ENCODE measurements around the gene ARL4A. TPM values are rescaled to one million over a fixed set of nuclear protein-coding genes. Genes with fewer than 3 reads are reported as not detected.
"Not testable (repeated sequence)": the region's sequence is repeated elsewhere in the genome, so short reads cannot be mapped to it uniquely, and the experiment has no call there.

Gene ARL4A, protein sequence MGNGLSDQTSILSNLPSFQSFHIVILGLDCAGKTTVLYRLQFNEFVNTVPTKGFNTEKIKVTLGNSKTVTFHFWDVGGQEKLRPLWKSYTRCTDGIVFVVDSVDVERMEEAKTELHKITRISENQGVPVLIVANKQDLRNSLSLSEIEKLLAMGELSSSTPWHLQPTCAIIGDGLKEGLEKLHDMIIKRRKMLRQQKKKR
- total RNA-seq, result 17.7 TPM
- long read RNA-seq, transcript ARL4A-204 (2 exons, 1,144 nt), result major isoform, 10 of 23 reads
- long read RNA-seq, transcript ARL4A-201 (2 exons, 1,147 nt), result minor isoform, 8 of 23 reads
- long read RNA-seq, partial matches to known transcripts, result 0 of 23 reads
- long read RNA-seq, other reads (novel, unspliced or antisense), result 2 of 23 reads

DNA sequence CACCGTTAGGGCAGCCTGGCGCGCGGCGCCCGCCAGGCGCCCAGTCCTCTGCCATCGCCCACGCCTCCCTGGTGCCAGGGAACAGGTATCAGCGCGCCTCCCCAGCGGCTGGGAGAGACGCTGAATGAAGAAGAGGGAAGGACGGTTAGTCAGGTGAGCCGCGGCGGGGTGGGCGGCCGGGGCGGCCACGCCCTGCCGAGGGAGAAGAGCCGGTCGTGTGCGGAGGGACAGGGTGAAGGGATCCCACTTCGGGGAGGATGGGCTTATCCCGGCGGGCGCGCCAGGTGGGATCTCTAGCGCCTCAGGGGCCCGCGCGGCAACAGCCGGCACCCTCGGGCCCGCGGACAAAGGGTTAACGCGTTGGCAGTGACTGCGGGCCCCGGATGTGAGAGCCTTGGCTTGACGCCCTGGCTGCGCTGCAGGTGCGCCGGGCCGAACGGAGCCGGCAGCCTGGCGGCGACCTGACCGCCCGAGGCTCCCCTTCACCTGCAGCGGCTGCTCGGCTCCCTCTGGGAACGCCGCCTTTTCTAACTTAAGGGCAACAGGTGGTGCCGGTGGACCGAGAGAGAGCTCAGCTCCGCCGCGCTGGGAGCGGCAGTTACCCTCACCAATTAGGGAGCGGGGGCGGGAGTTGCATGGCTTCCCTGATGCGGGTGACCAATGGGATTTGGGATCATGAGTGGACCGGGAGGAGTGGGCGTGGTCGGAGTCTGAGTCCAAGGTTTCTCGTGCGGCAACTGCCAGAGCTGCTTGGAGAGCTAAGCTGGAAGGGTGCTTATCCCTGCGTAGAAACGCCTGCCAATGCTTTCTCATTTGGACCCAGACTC, at the start of gene ARL4A:
Gene ARL4A (plus strand): TSS at position 743 of the 827 bp plus-strand sequence. CDS start 622 bp downstream, outside the sequence.
- intact Hi-C loops (cut with DNase I), result loop anchor here (2.0 to 10.0 kb wide), 6 partner anchors 40 to 488 kb away; no protein-coding TSS in a partner anchor

DNA sequence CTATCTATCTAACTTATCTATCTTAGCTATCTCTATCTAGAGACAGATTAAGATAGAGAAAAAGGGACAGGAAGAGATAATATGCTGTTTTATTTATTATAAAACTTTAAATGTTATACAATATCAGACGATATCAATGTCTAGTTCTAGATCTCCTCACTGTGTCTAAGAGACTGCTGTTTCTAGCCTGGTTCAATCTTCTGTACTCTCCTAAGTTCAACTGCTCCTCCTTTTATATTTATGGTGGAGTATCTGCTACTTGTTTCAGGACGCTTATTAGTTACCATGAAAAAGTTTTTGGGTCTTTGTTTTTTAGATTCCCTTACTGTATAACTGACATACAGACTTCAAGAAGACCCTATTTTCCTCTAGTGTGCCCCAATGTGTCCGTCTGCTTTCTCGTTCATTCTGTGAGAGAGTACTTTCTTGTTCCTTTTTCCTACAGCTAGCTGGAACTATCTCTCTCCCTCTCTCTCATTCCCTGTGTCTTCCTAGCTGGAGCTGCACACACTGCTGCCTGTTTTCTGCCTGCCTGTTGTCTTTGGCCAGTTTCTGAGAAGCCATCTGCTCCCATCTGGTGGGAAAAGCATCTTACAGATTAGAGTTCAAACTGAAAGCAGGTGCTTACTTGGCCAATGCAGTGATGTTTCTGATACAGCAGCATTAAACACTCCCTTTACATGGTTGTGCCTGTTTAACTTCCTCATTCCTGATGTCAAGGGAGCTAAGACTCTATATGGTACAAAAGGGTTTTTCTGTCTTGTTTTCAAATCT, 49.4 kb upstream of the ARL4A start:
- DNase-seq (ENCODE audit: low spot score), result no peak
- intact Hi-C loops (cut with DNase I), result loop anchor here (2.0 kb wide), 1 partner anchor 625 kb away; no protein-coding TSS in a partner anchor

More for the DNA sequence above, at the start of gene ARL4A:
- peak; percentile 99 for DNase-seq (ENCODE audit: low spot score)

DNA sequence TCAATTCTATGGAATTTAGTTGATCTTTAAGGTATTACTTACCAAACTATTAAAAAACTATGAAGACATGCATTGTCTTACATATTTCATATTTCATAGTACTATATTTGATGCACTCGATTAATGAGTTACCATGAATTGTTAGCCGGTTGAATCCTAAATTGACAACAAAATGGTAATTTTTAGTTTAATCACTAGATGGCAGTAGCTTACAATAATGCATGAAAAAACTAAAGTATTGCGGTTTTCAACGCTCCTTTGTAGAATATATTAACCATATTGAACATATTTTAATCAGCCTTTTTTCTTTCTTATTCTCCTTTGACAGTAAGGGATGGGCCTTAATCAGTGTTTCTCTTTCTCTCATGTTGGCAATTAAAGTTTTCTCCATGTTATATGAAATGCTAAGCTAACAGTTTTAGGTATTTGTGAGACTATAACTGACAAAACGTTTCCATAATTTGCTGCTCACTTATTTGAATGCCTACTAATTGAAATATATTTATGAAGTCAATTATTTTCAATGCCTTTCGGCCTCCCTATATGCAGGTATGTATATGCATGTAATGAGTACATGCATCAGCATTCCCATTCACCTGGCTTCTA, 48.5 kb upstream of the ARL4A start:
- DNase-seq (ENCODE audit: low spot score), result no peak
- intact Hi-C loops (cut with DNase I), result loop anchor here (2.0 kb wide), 1 partner anchor 624 kb away; no protein-coding TSS in a partner anchor

DNA sequence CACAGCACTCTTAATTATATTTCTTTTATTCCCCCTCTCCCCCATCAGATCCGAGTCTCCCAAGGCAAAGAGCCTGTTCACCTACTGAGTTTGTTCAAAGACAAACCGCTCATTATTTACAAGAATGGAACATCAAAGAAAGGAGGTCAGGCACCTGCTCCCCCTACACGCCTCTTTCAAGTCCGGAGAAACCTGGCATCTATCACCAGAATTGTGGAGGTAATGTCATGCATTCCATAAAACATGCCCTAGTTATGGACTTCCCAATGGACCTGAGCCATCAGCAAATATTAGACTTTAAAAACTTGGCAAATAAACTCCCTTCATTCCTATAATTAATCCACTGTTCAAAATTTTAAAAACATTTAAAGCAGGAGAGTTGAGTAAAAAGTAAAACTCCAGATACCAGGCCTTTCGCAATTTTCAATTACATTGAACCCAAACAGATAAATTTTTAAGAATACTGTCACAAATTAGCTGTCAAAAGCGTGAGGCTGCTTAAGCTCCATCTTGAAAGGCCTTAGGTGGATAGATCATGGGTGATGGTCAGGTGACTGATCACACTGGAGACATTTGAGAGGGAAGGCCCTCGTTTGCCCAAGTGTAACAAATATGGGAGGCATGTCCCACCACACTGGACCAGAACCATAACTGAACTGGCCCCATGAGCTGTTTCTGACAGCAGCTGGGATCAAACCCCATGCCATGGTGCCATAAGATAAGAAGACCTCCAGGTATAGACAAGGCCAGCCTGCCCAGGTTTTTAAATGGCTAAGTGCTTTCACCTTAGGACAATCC, 46.9 kb upstream of the ARL4A start:
- no peak for DNase-seq (ENCODE audit: low spot score)
- intact Hi-C loops (cut with DNase I), result no loop called here

DNA sequence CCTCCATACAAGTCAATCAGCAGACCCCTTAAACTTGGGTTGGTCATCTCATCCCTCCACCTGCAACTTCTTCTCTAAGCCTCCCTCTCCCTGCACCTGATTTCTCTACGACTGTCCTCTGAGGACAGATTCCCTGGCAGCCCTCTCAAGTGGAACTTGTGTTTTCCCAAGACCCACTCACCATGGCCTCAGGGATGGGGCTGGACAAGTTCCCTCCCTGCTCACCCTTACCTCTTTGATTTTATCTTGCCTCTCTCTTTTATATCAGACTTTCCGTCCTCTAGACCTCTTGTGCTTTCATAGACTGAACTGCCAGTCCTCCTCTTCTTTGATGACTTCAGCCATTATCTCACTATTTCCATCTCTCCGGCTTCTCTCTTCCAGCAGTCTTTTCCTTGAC, 46.2 kb upstream of the ARL4A start:
- no peak for DNase-seq (ENCODE audit: low spot score)
- intact Hi-C loops (cut with DNase I), result no loop called here

DNA sequence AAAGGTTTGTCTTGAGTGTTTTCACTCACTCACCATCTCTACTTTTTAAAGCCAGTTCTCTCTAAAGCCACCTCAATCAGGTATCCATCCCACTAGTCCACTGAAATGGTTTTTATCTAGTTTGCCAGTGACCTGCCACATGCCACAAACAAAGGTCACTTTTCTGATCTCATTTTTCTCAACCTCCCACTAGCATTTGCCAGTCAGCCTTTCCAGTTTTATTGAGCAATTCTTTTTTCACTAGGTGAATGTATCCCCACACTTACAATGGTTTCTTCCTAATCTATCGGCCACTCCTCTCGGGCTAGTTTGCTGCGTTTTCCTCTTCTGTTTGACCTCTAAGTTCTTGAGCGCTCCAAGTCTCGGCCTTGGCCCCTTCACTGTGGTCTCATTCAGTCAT, 44.9 kb upstream of the ARL4A start:
- DNase-seq (ENCODE audit: low spot score), result no peak
- intact Hi-C loops (cut with DNase I), result no loop called here

DNA sequence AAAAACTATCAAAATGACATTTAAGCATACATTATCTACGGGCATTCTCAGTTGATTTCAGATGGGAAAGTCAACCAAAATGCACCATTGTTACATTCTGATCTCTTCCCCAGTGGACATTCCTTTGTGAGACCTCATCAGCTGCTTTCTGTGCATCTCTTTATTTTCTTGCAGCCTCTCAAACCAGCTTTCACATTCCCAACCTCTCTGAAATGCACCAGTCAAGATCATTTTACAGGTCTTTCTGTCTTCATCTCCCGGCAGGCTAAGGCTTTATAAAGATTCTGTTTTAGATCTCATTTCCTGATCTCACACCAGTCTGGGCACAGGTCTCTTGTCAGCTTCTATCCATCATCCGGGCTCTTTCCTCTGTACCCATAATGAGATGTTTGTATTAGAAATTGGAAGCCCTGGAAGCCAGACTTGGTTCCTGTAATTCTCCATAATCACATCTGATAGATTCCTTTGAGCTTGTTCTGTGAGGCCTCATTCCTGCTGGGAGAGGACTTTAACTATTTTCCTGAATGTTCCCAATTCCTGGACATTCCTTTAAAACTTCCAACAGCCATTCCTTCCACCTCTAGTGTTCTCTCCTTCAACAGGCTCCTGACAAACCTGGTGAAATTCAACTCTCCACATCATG, 44.3 kb upstream of the ARL4A start:
- no peak for DNase-seq (ENCODE audit: low spot score)
- intact Hi-C loops (cut with DNase I), result no loop called here

DNA sequence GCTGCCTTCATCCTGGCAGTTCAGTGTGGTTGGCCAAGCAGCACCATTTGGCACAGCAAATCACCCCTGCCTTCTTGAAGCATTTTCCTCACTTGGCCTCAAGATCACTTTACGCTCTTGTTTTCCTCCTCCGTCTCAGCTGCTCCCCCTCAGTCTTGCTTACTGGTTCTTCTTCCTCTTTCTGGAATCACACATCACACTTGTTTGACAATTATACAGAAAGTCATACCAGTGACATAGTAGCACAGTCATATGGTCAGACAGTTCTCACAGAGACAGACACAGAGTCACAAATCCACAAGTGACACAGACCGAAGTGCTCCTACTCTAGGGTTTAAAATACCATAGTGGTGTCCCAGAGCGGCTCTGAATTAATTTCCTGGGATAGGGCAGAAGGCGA, 43.8 kb upstream of the ARL4A start:
- no peak for DNase-seq (ENCODE audit: low spot score)
- intact Hi-C loops (cut with DNase I), result no loop called here

DNA sequence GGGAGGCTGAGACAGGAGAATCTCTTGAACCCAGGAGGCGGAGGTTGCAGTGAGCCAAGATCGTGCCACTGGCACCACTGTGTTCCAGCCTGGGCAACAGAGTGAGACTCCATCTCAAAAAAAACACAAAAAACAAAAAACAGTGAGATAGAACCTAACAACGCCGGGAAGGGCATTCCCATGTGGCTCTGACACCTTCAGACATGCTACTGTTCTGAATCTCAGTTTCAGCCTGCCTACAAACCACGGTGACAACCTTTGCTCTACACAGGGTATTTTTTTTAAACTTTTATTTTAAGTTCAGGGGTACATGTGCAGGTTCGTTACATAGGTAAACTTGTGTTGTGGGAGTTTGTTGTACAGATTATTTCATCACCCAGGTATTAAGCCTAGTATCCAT, 42.2 kb upstream of the ARL4A start:
- DNase-seq (ENCODE audit: low spot score); intact Hi-C loops (cut with DNase I): not testable (repeated sequence)

DNA sequence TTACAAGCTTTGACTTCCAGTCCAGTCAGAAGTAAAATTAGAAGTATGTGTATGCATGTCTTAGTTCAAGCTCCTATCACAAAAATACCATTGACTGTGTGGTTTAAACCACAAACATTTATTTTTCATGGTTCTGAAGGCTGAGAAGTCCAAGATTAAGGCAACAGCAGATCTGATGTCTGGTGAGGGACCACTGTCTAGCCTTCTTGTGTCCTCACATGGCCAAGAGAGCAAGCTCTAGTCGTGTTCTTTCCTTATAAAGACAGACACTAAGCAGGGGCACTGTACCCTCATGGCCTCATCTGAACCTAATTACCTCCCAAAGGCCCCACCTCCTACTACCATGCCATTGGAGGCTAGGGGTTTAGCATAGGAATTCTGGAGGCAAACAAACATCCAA, 41.3 kb upstream of the ARL4A start:
- intact Hi-C loops (cut with DNase I), result no loop called here
- DNase-seq (ENCODE audit: low spot score), result no peak

DNA sequence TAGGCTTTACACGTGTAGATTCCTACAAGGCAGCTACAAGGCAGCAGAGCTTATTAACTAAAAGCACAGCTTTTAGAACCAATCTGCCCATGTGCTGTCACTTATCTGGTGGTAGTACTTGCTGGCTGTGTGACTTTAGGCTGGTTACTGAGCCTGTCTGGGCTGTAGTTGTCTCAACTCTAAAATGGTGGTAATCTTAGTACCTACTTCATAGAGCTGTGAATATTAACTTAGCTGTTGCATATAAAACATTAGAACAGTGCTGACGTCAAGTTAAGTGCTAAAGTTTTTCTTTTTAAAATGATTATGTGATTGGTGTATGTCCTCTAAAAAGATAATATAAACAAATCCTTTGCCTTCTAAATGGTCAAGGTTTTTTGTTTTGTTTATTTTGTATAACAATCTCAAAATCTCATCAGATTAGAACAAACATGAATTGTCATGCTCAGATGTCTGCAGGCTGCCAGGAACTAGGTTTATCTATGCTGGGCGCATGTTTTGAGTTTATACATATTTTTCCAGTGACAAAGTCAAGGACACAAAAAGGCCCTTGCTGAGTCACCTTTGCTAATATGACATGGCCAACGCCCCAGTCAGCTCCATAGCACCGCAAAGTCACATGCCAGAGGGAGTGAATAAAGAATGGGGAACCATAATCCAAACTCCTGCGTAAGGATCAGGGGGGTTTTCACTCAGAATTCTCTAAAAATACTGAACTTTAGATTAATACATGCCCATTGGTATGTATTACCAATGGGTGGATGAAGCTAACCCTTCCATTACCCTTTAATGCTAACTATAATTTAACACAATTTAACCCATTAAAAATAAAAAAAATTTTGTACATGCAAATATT, 39.8 kb upstream of the ARL4A start:
- intact Hi-C loops (cut with DNase I), result no loop called here
- no peak for DNase-seq (ENCODE audit: low spot score)

DNA sequence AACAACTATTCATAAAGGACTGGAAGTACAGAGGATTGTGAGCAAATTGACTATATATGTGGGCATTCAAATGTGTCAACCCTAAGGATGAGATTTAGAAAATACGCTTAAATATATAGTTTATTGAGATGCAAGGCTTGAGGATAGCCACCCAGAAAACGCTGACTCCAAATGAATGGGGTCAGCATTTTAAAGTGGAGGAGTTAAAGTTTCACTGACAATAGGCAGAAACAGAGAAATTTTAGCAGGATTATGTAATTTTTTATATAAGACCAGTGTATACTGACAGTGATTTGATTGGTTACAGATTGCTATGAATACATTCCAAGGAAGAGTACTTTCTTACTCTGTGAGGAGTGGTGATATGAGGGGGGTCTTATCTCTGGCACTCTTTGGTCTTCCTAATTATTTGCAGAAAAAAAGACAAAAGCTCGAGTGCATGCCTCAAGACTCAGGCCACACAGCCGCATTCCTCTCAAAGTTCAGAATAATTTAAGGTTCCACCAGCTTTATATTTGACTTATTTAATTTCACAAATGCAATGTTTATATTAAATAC, 38.6 kb upstream of the ARL4A start:
- intact Hi-C loops (cut with DNase I), result no loop called here
- DNase-seq (ENCODE audit: low spot score), result no peak

DNA sequence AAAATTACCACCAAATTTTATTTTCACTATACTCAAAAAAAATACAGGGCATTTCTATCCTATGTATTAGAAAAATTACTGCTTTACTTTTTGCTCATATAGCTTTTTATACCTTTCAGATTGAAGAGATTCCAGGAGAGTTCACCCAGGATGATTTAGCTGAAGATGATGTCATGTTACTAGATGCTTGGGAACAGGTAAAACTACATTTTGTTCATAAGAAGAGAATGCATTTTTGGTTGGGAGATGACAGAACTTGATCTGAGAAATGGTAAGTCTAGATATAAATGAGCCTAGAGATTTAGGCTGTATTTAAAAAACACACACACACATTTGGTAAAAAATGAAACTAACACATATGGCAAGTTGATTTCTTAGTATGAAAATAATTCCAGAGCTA, 38.1 kb upstream of the ARL4A start:
- intact Hi-C loops (cut with DNase I), result no loop called here
- DNase-seq (ENCODE audit: low spot score), result no peak

DNA sequence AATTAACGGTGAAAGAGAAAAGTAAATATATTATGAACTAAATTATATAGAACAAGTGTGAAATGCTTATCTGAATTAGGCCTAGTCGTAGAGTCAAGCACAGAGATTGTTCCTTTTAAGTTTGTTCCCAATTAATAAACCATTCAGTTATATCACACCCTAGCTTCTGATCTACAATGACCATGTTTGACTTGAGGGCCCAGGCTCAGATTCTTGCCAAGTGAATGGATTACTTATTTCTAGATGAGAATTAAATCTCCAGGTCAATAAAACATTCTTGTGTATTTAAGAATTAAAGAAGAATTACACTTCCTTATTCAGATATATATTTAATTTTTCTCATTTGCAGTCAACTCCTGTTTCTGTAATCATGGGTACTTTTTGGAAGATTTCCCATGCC, 37.4 kb upstream of the ARL4A start:
- DNase-seq (ENCODE audit: low spot score), result no peak
- intact Hi-C loops (cut with DNase I), result no loop called here

DNA sequence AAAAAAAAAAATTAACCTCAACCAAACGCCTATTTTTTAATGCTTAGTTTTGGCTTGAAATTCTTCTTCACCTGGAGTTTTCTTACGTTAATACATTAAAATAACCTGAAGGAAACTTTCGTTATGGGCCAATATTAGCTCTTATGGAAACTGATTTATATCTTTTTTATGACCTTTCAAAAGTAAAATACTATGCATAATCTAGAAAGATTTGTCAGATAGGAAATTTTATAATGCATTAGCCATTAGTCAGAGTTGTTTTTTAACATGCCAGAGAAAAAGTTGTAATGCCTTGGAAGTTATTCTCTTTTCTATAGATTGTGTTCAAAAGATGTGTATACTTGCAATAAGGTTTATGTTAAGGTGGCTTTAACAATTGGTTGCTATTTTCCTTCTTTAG, 34.3 kb upstream of the ARL4A start:
- intact Hi-C loops (cut with DNase I), result no loop called here
- DNase-seq (ENCODE audit: low spot score), result no peak

DNA sequence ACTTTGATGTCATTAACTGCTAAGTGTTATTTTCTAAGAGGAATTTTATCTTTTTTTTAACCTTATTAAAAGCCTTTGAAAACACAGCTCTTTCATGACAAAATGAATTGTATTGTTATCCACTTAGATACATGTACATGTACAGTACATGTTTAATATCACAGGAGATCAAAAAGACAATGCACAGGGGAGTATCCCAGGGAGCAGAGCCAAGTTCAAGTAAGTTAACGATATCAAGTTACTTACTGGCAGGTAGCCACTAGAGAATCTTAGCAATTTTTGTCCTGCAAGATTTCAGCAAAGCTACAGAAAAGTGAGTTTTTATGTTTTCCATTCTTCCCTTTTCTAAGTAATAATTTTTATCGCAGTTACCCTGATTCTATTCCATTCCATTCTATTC, 33.9 kb upstream of the ARL4A start:
- no peak for DNase-seq (ENCODE audit: low spot score)
- intact Hi-C loops (cut with DNase I), result no loop called here

DNA sequence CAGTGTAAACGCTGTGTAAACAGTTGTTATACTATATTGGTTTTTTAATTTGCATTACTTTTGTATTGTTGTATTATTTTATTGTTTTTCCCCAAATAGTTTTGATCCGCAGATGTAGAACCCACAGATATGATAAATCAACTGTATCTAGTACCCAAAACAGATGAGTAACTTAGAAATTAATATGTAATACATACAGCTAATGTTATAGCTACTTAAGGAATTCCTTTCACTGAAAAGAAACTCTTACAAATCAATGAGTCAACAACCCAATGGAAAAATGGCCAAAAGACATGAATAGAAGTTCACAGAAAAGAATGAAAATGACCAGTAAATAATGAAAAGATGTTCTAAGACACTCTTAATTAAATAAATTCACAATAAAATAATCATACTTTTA, 32.3 kb upstream of the ARL4A start:
- DNase-seq (ENCODE audit: low spot score), result no peak
- intact Hi-C loops (cut with DNase I), result no loop called here
